HG03558 (cell line): ENCODE results near the gene OR4C3.
"Not testable (repeated sequence)": the region's sequence is repeated elsewhere in the genome, so short reads cannot be mapped to it uniquely, and the experiment has no call there.

Experiments used
- ATAC-seq: cut with Tn5 transposase; IDR thresholded peaks from one replicate; pipeline ENCODE4 v1.9.1; 2021; ENCODE audit warnings: moderate number of reproducible peaks; ENCODE audit not compliant: unreplicated experiment; ENCODE audit errors: extremely low read depth

The OR4C3 gene

GRCh38 chr11:48324620-48325019 is at the start of gene OR4C3:
Gene OR4C3 (plus strand): TSS chr11:48324920. CDS start chr11:48325022, 102 bp downstream.
- not testable (repeated sequence) for ATAC-seq

- ATAC-seq = no peak
Measured at GRCh38 chr11:48305923-48306322, 18.8 kb upstream of the OR4C3 start, which contains the start of gene OR4S1. Gene OR4S1 (plus strand): TSS chr11:48306223. CDS start chr11:48306223, 0 bp downstream.

- ATAC-seq = peak; percentile 81
Measured at GRCh38 chr11:48307760-48308386, 16.8 kb upstream of the OR4C3 start.

- not testable (repeated sequence) for ATAC-seq
Measured at GRCh38 chr11:48313590-48313989, 11.1 kb upstream of the OR4C3 start.

- ATAC-seq = not testable (repeated sequence)
Measured at GRCh38 chr11:48319813-48320212, 4.9 kb upstream of the OR4C3 start.

GRCh38 chr11:48341466-48341865 is 16.7 kb downstream of the OR4C3 start:
- no peak for ATAC-seq

- ATAC-seq = not testable (repeated sequence)
Measured at GRCh38 chr11:48342505-48342904, 17.8 kb downstream of the OR4C3 start.

- ATAC-seq = not testable (repeated sequence)
Measured at GRCh38 chr11:48346286-48346685, 21.6 kb downstream of the OR4C3 start.

- no peak for ATAC-seq
Measured at GRCh38 chr11:48354013-48354412, 29.3 kb downstream of the OR4C3 start.

- no peak for ATAC-seq
Measured at GRCh38 chr11:48354677-48355076, 30.0 kb downstream of the OR4C3 start.

- not testable (repeated sequence) for ATAC-seq
Measured at GRCh38 chr11:48361289-48361688, 36.6 kb downstream of the OR4C3 start.

- ATAC-seq = no peak
Measured at GRCh38 chr11:48366365-48366764, 41.6 kb downstream of the OR4C3 start, which contains the start of gene OR4C5. Gene OR4C5 (minus strand): TSS chr11:48366465. CDS start chr11:48366465, 0 bp downstream.
